LNCAP (cell line): ENCODE data around the gene KIF6.

Source experiments
- TF ChIP-seq, protein P1 (sequence below): fragments of 450-650 bp; IDR thresholded peaks from 2 replicates; pipeline ENCODE4 v1.5.1; 2017; ENCODE audit warnings: mild to moderate bottlenecking

Gene KIF6

DNA sequence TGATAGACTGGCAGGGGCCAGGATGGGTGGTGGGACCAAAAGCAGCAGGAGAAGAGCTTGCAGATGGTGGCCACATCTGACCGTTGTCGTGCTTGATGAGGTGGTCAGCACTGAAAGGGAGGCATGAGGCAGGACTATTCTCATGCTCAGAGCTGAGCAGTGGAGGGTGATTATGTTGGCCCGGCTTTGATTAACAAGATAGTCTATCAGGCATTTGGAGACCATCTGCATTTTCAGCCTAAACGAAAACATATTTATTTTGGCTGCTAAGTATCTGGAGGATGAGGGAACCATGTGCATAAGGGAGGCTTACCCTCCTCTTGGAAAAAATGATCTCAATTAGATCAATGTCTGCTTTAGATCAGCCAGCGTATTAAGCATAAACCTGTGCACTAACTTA, 261.1 kb downstream of the KIF6 start:
- TF ChIP-seq, protein P1, sequence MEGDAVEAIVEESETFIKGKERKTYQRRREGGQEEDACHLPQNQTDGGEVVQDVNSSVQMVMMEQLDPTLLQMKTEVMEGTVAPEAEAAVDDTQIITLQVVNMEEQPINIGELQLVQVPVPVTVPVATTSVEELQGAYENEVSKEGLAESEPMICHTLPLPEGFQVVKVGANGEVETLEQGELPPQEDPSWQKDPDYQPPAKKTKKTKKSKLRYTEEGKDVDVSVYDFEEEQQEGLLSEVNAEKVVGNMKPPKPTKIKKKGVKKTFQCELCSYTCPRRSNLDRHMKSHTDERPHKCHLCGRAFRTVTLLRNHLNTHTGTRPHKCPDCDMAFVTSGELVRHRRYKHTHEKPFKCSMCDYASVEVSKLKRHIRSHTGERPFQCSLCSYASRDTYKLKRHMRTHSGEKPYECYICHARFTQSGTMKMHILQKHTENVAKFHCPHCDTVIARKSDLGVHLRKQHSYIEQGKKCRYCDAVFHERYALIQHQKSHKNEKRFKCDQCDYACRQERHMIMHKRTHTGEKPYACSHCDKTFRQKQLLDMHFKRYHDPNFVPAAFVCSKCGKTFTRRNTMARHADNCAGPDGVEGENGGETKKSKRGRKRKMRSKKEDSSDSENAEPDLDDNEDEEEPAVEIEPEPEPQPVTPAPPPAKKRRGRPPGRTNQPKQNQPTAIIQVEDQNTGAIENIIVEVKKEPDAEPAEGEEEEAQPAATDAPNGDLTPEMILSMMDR, result no peak

DNA sequence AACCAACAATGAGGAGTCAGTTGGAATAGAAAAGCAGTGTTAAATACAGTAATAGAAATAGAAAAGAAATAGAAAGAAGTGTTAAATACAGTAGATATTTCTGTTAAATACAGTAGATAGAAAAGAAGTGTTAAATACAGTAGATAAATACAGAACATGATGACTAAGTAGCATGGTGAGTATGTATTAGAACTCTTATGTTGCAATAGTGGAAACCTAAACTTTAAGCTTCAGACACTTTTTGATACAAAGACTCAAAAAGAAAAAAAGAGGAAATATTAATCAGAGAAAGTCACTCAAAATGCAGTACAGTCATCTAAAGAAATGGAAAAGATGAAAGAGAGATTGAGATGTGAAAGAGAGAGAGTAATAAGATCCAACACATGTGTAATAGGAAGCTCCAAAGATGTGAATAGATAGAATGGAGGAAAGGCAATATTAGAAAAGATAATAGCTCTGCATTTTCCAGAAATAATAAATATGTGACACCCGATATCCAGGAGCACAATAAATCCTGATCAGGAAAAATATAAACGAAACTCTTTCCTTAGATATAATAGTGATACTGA, 271.2 kb downstream of the KIF6 start:
- TF ChIP-seq, protein P1, result no peak

DNA sequence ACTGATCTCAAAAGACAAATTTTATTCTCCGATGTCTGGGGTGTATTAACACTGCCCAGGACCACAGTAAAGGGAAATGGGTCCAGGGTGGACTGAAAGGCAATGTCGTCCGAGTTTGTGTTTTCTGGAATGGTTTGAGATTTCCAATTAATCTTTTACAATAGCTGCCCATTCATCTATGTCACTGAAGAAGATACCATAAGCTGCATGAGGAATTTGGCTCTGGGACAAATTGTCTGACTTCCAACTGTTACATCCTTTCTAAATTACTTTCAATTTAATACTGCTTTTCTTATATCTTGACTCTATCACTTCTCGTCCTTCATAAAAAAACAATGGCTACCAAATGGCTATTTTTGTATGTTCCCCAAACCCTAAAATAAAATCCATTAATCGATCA, 272.0 kb downstream of the KIF6 start:
- TF ChIP-seq, protein P1, result no peak

DNA sequence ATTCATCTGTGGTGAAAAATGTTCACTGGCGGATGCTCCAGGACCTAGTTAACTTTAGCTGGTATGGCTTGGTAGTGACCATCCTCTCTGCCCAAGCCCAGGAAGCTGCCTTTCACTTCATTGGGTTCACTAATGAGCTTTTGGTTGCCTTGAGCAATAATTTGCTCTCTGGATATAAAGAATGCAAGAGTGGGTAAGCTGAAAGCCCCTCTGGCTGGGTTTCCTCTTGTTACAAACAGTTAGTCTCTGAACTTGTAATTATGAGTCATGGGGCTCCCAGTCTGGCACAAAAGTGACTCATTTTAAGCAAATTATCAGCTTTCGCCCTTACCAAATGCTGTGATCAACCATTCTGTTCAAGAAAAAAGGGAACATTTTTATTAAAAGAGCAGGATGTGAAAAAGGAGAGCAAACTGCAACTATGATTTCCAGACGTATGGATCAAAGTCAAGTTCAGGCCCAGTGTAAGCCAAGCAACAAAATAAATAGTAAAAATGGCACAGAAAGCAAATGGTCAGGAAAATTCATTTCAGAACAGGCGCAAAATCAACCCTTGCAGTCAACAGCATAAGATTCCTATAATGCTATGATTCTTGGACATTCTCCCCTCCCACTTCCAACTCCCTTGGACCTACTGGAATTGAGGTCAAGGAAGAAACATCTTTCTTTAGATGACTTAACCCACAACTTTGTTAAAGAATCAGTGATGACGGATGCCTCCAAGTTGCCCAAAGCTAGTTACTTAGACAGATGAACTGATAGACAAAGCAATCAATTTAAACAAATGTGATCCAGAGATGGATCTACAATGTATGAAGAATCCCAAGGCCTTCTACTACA, 272.7 kb downstream of the KIF6 start:
- TF ChIP-seq, protein P1, result no peak

DNA sequence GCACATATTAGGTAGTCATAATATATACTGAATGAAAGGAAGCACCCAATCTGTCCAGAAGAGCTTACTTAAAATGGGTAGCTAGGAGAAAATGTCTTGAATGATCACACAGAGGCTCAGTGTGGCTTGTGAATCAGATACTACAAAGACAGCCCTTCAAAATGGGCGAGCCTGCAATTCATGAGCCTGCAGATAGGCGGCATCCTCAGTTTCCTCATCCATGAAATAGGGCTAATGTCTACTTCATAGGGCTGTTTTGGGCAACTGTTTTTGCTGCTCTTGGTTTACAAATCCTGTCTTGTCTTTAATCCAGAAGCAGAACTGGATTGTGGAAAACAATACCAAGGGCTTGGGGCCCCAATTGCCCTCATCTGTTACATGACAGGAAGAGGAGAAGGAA, 273.4 kb downstream of the KIF6 start:
- TF ChIP-seq, protein P1, result peak; percentile 50; the same call in 1 of the 2 replicates

DNA sequence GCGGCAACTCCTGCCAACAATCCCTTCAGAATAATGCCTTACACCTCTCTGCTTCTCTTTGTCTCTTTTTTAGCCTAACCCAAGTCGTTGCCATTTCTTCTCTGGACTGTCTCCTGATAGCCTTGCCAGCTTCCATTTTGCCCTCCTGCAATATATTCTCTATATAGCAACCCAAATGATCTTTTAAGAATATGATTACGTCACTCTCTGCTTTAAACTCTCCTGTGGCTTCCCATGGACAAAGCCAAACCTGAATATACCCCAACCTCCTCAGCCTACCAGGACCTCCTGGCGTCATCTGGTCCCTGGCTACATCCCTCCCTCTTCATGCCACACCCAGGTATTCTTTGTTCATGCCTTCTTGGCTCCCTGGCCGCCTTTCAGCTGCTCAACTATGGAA, 276.2 kb downstream of the KIF6 start:
- TF ChIP-seq, protein P1, result no peak

DNA sequence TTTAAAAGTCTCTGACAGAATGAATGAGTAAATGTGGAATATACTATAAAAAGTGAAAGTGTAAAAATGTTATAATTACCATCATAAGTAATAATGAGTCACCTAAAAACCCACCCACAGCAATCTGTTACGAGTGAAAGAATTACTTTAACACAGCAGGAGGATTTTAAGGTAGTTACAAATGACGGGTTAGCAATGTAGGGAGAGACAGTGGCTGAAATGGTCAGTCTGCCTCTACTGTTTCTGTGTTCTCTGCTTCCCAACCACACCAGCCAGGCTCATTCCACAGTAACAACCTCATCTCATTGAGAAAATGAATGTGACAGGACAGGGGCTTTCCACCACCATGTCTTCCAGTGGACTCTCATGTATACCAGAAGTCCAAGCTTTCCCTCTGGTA, 278.3 kb downstream of the KIF6 start:
- TF ChIP-seq, protein P1, result no peak
